Ramos (cell line): Measurements from ENCODE around the gene UGT3A1.

Experiments
- in situ Hi-C: fragments of 300-500 bp; cut with MboI; formaldehyde crosslinking; loops from one replicate; pipeline ENCODE4 v1.14.3; 2022; ENCODE audit warnings: low sequenced_read_pairs; ENCODE audit not compliant: unreplicated experiment

The UGT3A1 gene

GRCh38 chr5:35921930-35922329 is 69.3 kb downstream of the UGT3A1 start:
- in situ Hi-C loops, result loop anchor here (5.0 kb wide), 2 partner anchors 145 to 270 kb away; no protein-coding TSS in a partner anchor

GRCh38 chr5:35920890-35921289 is 70.3 kb downstream of the UGT3A1 start:
- in situ Hi-C loops, result loop anchor here (5.0 kb wide), 2 partner anchors 144 to 269 kb away; no protein-coding TSS in a partner anchor

GRCh38 chr5:35919191-35919590 is 72.0 kb downstream of the UGT3A1 start:
- in situ Hi-C loops, result no loop called here

- in situ Hi-C loops, result no loop called here
Observed at GRCh38 chr5:35908814-35909213, 82.4 kb downstream of the UGT3A1 start.

GRCh38 chr5:35908228-35908627 is 83.0 kb downstream of the UGT3A1 start:
- in situ Hi-C loops, result no loop called here

- in situ Hi-C loops, result no loop called here
Observed at GRCh38 chr5:35904443-35905132, 86.6 kb downstream of the UGT3A1 start.

GRCh38 chr5:35903631-35904203 is 87.5 kb downstream of the UGT3A1 start:
- in situ Hi-C loops, result no loop called here

GRCh38 chr5:35902046-35902672 is 89.0 kb downstream of the UGT3A1 start:
- in situ Hi-C loops, result no loop called here
